H9 (cell line): ENCODE measurements around the gene DPF3. TPM values are rescaled to one million over a fixed set of nuclear protein-coding genes. Genes with fewer than 3 reads are reported as not detected.

Experiments
- DNase-seq: peaks from one replicate; pipeline ENCODE4 v3.0.0-alpha.2; 2017
- H2AFZ ChIP-seq: one replicate; pipeline ENCODE4 v1.6.1; 2013; ENCODE audit warnings: mild to moderate bottlenecking, low read length, control low read depth, moderate library complexity
- H2AK5ac ChIP-seq: 2 replicates; pipeline ENCODE4 v1.6.1; 2013; ENCODE audit warnings: low read length, control low read depth, mixed read lengths; ENCODE audit not compliant: insufficient read length
- H2BK120ac ChIP-seq: one replicate; pipeline ENCODE4 v1.6.1; 2013; ENCODE audit warnings: low read depth, mild to moderate bottlenecking, low read length, control low read depth, inconsistent platforms; ENCODE audit not compliant: poor library complexity, severe bottlenecking
- H2BK12ac ChIP-seq: 2 replicates; pipeline ENCODE4 v1.6.1; 2013; ENCODE audit warnings: low read length, control low read depth, mixed read lengths, low read depth; ENCODE audit not compliant: insufficient read length
- H2BK15ac ChIP-seq: 2 replicates; pipeline ENCODE4 v1.6.1; 2013; ENCODE audit warnings: low read depth, low read length, control low read depth
- H2BK20ac ChIP-seq: one replicate; pipeline ENCODE4 v1.6.1; 2013; ENCODE audit warnings: low read depth, mild to moderate bottlenecking, low read length, control low read depth, inconsistent platforms; ENCODE audit not compliant: poor library complexity, severe bottlenecking
- H2BK5ac ChIP-seq: 2 replicates; pipeline ENCODE4 v1.6.1; 2013; ENCODE audit warnings: low read length, control low read depth, mixed read lengths; ENCODE audit not compliant: insufficient read length
- H3K14ac ChIP-seq: 2 replicates; pipeline ENCODE4 v1.6.1; 2013; ENCODE audit warnings: low read length, control low read depth; ENCODE audit not compliant: insufficient read depth
- H3K18ac ChIP-seq: 2 replicates; pipeline ENCODE4 v1.6.1; 2013; ENCODE audit warnings: low read depth, mild to moderate bottlenecking, mixed read lengths, low read length, control low read depth; ENCODE audit not compliant: insufficient read length
- H3K23ac ChIP-seq: 2 replicates; pipeline ENCODE4 v1.6.1; 2013; ENCODE audit warnings: low read length, control low read depth, mixed read lengths, low read depth; ENCODE audit not compliant: insufficient read length
- H3K23me2 ChIP-seq: 2 replicates; pipeline ENCODE4 v1.6.1; 2013; ENCODE audit warnings: low read depth, mild to moderate bottlenecking, mixed read lengths, low read length, control low read depth; ENCODE audit not compliant: insufficient read length, poor library complexity, severe bottlenecking
- H3K27ac ChIP-seq: 2 replicates; pipeline ENCODE4 v1.5.1; 2013; ENCODE audit warnings: low read length, control low read depth, mixed read lengths, low read depth; ENCODE audit not compliant: insufficient read length
- H3K27me3 ChIP-seq: 2 replicates; pipeline ENCODE4 v1.6.1; 2013; ENCODE audit warnings: low read length, control low read depth, inconsistent platforms; ENCODE audit not compliant: insufficient read depth
- H3K4ac ChIP-seq: 2 replicates; pipeline ENCODE4 v1.6.1; 2013; ENCODE audit warnings: low read depth, mild to moderate bottlenecking, control low read depth, inconsistent platforms, low read length, moderate library complexity
- H3K4me1 ChIP-seq: 2 replicates; pipeline ENCODE4 v1.6.1; 2013; ENCODE audit warnings: low read length, control low read depth, inconsistent platforms; ENCODE audit not compliant: insufficient read depth
- H3K4me2 ChIP-seq: 2 replicates; pipeline ENCODE4 v1.6.1; 2013; ENCODE audit warnings: low read length, control low read depth, mixed read lengths; ENCODE audit not compliant: insufficient read length, insufficient read depth
- H3K56ac ChIP-seq: 2 replicates; pipeline ENCODE4 v1.6.1; 2013; ENCODE audit warnings: low read depth, mild to moderate bottlenecking, mixed read lengths, low read length, control low read depth; ENCODE audit not compliant: insufficient read length
- H3K79me1 ChIP-seq: 2 replicates; pipeline ENCODE4 v1.6.1; 2013; ENCODE audit warnings: low read depth, mild to moderate bottlenecking, moderate library complexity, low read length, control low read depth, inconsistent platforms; ENCODE audit not compliant: insufficient read depth, poor library complexity, severe bottlenecking
- H3K79me2 ChIP-seq: 2 replicates; pipeline ENCODE4 v1.6.1; 2013; ENCODE audit warnings: low read length, control low read depth, inconsistent platforms; ENCODE audit not compliant: insufficient read depth
- H3K9ac ChIP-seq: 2 replicates; pipeline ENCODE4 v1.6.1; 2013; ENCODE audit warnings: low read length, control low read depth, mixed read lengths; ENCODE audit not compliant: insufficient read length; ENCODE audit errors: extremely low read depth
- H3K9me3 ChIP-seq: one replicate; pipeline ENCODE4 v1.6.1; 2013; ENCODE audit warnings: low read depth, low read length, inconsistent platforms; ENCODE audit not compliant: control insufficient read depth
- H3T11ph ChIP-seq: one replicate; pipeline ENCODE4 v1.6.1; 2013; ENCODE audit warnings: mild to moderate bottlenecking, low read length, control low read depth, inconsistent platforms
- H4K20me1 ChIP-seq: one replicate; pipeline ENCODE4 v1.6.1; 2013; ENCODE audit not compliant: control insufficient read depth, insufficient read length, insufficient read depth
- H4K5ac ChIP-seq: 2 replicates; pipeline ENCODE4 v1.6.1; 2013; ENCODE audit warnings: low read depth, mild to moderate bottlenecking, mixed read lengths, low read length, control low read depth; ENCODE audit not compliant: insufficient read length
- H4K8ac ChIP-seq: replicated peaks from 2 replicates; pipeline ENCODE4 v1.6.1; 2013; ENCODE audit warnings: low read length, control low read depth, mixed read lengths, low read depth; ENCODE audit not compliant: insufficient read length
- H4K91ac ChIP-seq: 2 replicates; pipeline ENCODE4 v1.6.1; 2013; ENCODE audit warnings: low read depth, mild to moderate bottlenecking, moderate library complexity, mixed read lengths, low read length, control low read depth; ENCODE audit not compliant: insufficient read length
- H3K27ac Mint-ChIP-seq, 3 experiments: 2 replicates in 2 of 3; 3 replicates in 1 of 3; pipeline ENCODE4 v1.8.0; 2020 to 2021; ENCODE audit warnings: mixed read lengths in 3 of 3, mild to moderate bottlenecking in 1 of 3, moderate library complexity in 1 of 3
- H3K27me3 Mint-ChIP-seq: 2 replicates; pipeline ENCODE4 v1.8.0; 2021; ENCODE audit warnings: low read depth, mild to moderate bottlenecking, moderate library complexity, mixed read lengths
- H3K36me3 Mint-ChIP-seq, 3 experiments: 2 replicates in 2 of 3; 3 replicates in 1 of 3; pipeline ENCODE4 v1.8.0; 2020 to 2021; ENCODE audit warnings: low read depth in 3 of 3, mixed read lengths in 3 of 3; ENCODE audit not compliant: insufficient read depth in 1 of 3
- H3K4me1 Mint-ChIP-seq, 2 experiments: 2 replicates each; pipeline ENCODE4 v1.8.0; 2020; ENCODE audit warnings: mixed read lengths in 2 of 2
- H3K4me3 Mint-ChIP-seq, 2 experiments: 2 replicates in 1 of 2; 3 replicates in 1 of 2; pipeline ENCODE4 v1.8.0; 2020 to 2021; ENCODE audit warnings: mild to moderate bottlenecking in 2 of 2, mixed read lengths in 2 of 2, moderate library complexity in 1 of 2
- H3K9me3 Mint-ChIP-seq, 2 experiments: 2 replicates in 1 of 2; 3 replicates in 1 of 2; pipeline ENCODE4 v1.8.0; 2020; ENCODE audit warnings: mild to moderate bottlenecking in 2 of 2, mixed read lengths in 2 of 2, moderate library complexity in 1 of 2
- WGBS: extraction: QIAGEN DNeasy Blood & Tissue Kit; methylation state at CpG from one replicate; pipeline ENCODE4 v1.1.7; 2013; ENCODE audit warnings: missing lambda C conversion rate, low lambda C conversion rate, mixed read lengths; ENCODE audit not compliant: insufficient read length; ENCODE audit errors: extremely low coverage; 5-methylcytosine and 5-hydroxymethylcytosine counted together
- total RNA-seq: library from RNA; stranded (reverse); gene quantifications from 2 replicates; pipeline ENCODE4 v1.2.1, GENCODE V29; 2021
- TF ChIP-seq, protein P1 (sequence below): fragments of 200-600 bp; sonication (generic); conservative IDR thresholded peaks from 3 replicates; pipeline ENCODE4 v1.8.0; 2021; ENCODE audit warnings: antibody characterized with exemption, mild to moderate bottlenecking

Gene DPF3
- total RNA-seq, 1 experiment from 2014 or later = not detected

DNA sequence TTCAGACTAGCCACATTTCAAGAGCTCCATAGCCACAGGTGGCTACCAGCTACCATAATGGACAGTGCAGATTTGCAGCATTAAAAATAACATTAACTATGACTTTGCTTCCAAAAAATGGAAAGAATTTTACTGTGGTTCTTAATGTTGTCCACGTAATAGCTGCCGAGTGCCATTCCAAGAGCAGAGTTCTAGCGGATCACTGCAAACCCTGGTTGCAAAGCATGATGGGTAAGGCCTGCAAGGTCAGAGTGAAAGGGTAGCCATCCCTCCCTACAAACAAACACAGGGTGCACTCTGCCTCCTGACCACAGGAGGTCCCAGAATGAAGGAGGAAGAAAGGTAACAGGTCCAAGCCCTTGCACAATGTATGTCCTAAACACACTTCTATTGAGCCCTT lies 157.6 kb downstream of the DPF3 start:
- no peak overlapping the region for H2BK120ac ChIP-seq
- no peak overlapping the region for H4K5ac ChIP-seq
- H3K14ac ChIP-seq = no peak overlapping the region
- H3T11ph ChIP-seq = no peak overlapping the region
- peaks cover 23% of the 10 kb centered on the region for H3K27me3 Mint-ChIP-seq
- H3K4ac ChIP-seq = no peak overlapping the region
- no peak overlapping the region for H2BK12ac ChIP-seq
- no peaks in the 10 kb centered on the region; a peak in 1 of 4 replicates for H3K4me1 Mint-ChIP-seq
- no peak overlapping the region for H2BK5ac ChIP-seq
- H3K9me3 ChIP-seq = no peaks in the 10 kb centered on the region
- H4K20me1 ChIP-seq = no peaks in the 10 kb centered on the region
- no CpG with 5 or more reads among the region's 3 CpGs for WGBS
- H3K27me3 ChIP-seq = no peaks in the 10 kb centered on the region
- H4K8ac ChIP-seq = no peak overlapping the region
- no peak overlapping the region for H2AFZ ChIP-seq
- H3K4me1 ChIP-seq = no peaks in the 10 kb centered on the region
- TF ChIP-seq, protein P1, sequence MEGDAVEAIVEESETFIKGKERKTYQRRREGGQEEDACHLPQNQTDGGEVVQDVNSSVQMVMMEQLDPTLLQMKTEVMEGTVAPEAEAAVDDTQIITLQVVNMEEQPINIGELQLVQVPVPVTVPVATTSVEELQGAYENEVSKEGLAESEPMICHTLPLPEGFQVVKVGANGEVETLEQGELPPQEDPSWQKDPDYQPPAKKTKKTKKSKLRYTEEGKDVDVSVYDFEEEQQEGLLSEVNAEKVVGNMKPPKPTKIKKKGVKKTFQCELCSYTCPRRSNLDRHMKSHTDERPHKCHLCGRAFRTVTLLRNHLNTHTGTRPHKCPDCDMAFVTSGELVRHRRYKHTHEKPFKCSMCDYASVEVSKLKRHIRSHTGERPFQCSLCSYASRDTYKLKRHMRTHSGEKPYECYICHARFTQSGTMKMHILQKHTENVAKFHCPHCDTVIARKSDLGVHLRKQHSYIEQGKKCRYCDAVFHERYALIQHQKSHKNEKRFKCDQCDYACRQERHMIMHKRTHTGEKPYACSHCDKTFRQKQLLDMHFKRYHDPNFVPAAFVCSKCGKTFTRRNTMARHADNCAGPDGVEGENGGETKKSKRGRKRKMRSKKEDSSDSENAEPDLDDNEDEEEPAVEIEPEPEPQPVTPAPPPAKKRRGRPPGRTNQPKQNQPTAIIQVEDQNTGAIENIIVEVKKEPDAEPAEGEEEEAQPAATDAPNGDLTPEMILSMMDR = peak; percentile 15; the same call in 1 of the 3 replicates
- no peak overlapping the region for H3K18ac ChIP-seq
- no peaks in the 10 kb centered on the region for H3K79me1 ChIP-seq
- no peak overlapping the region for H3K56ac ChIP-seq
- no peaks in the 10 kb centered on the region for H3K79me2 ChIP-seq
- no peak overlapping the region for H2AK5ac ChIP-seq
- H2BK15ac ChIP-seq = no peak overlapping the region
- no peak overlapping the region for H3K4me2 ChIP-seq
- H3K27ac ChIP-seq = no peak overlapping the region
- no peaks in the 10 kb centered on the region for H3K23me2 ChIP-seq
- H3K9me3 Mint-ChIP-seq = no peaks in the 10 kb centered on the region; a peak in 1 of 5 replicates
- no peak overlapping the region for H3K4me3 Mint-ChIP-seq
- H3K36me3 Mint-ChIP-seq = no peaks in the 10 kb centered on the region
- no peak overlapping the region for H3K23ac ChIP-seq
- no peak overlapping the region for H3K27ac Mint-ChIP-seq
- H3K9ac ChIP-seq = no peak overlapping the region
- H2BK20ac ChIP-seq = no peak overlapping the region
- no peak overlapping the region for H4K91ac ChIP-seq
- DNase-seq = no peak
